MCF 10A (cell line): ENCODE measurements around the gene PKD2. TPM values are rescaled to one million over a fixed set of nuclear protein-coding genes. Genes with fewer than 3 reads are reported as not detected.

Source experiments
- BruUV-seq: library from RNA; stranded (reverse); fragments of 400-500 nt; replicated peaks from 2 replicates; lab custom pipeline; 2021; lab: Mats Ljungman, UMichigan
- CTCF ChIA-PET: fragments of 300-600 bp; sonication (Branson Sonifier 250); formaldehyde crosslinking; extraction: SDS; loops from one replicate; lab custom pipeline; 2021; ENCODE audit warnings: antibody characterized with exemption, inconsistent platforms; lab: Yijun Ruan, JAX
- POLR2A ChIA-PET: fragments of 300-600, 350-650 bp; sonication (Branson Sonifier 250); formaldehyde crosslinking; extraction: SDS; loops from one replicate; lab custom pipeline; 2020; ENCODE audit warnings: antibody characterized with exemption, inconsistent platforms; lab: Yijun Ruan, JAX
- DNase-seq: peaks from one replicate; pipeline ENCODE4 v3.0.0-alpha.2; 2018; ENCODE audit not compliant: unreplicated experiment
- H3K27ac Mint-ChIP-seq: one replicate; pipeline ENCODE4 v1.8.0; 2022; ENCODE audit warnings: mild to moderate bottlenecking, low read depth, mixed read lengths; ENCODE audit not compliant: unreplicated experiment
- H3K27me3 Mint-ChIP-seq: one replicate; pipeline ENCODE4 v1.8.0; 2022; ENCODE audit warnings: mixed read lengths; ENCODE audit not compliant: insufficient read depth, unreplicated experiment
- H3K36me3 Mint-ChIP-seq: one replicate; pipeline ENCODE4 v1.8.0; 2022; ENCODE audit warnings: mild to moderate bottlenecking, moderate library complexity, mixed read lengths; ENCODE audit not compliant: insufficient read depth, unreplicated experiment
- H3K4me1 Mint-ChIP-seq: one replicate; pipeline ENCODE4 v1.8.0; 2022; ENCODE audit warnings: mixed read lengths; ENCODE audit not compliant: insufficient read depth, unreplicated experiment
- H3K4me3 Mint-ChIP-seq: one replicate; pipeline ENCODE4 v1.8.0; 2022; ENCODE audit warnings: mild to moderate bottlenecking, moderate library complexity, mixed read lengths; ENCODE audit not compliant: unreplicated experiment
- H3K9me3 Mint-ChIP-seq: one replicate; pipeline ENCODE4 v1.8.0; 2022; ENCODE audit warnings: mixed read lengths; ENCODE audit not compliant: unreplicated experiment
- intact Hi-C: fragments of 100-400 bp; cut with micrococcal nuclease; formaldehyde crosslinking; loops from 2 replicates; pipeline ENCODE4 v1.14.1; 2022
- total RNA-seq: library from RNA; stranded (reverse); gene quantifications from 2 replicates; pipeline ENCODE4 v1.2.3, GENCODE V29; 2022
- TF ChIP-seq, protein P1 (sequence below): fragments of 200-600 bp; IDR thresholded peaks from one replicate; pipeline ENCODE4 v1.8.0; 2022; ENCODE audit warnings: antibody characterized with exemption, mild to moderate bottlenecking; ENCODE audit not compliant: unreplicated experiment

PKD2 gene
- total RNA-seq, 1 experiment from 2014 or later: 29.5 TPM

DNA sequence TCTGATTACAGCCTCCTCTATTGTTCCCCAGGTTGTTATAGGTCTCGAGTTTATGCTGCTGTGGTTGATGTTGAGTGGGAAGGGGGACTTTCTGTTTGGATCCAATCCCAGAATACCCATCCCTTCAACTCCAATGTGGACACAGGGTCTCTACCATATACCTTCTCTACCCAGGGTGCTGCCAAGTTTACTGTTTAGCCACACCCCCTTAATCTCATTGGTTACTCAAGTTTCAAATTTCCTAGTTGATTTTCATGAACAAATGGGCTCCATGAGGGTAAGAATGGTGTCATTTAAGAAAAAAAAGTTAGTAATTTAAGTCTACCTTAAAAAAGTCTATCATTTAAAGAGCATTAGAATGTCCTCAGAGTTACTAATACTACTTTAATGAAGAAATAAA is 35.6 kb upstream of the PKD2 start:
- H3K36me3 Mint-ChIP-seq: no peaks in the 10 kb centered on the region
- TF ChIP-seq, protein P1, sequence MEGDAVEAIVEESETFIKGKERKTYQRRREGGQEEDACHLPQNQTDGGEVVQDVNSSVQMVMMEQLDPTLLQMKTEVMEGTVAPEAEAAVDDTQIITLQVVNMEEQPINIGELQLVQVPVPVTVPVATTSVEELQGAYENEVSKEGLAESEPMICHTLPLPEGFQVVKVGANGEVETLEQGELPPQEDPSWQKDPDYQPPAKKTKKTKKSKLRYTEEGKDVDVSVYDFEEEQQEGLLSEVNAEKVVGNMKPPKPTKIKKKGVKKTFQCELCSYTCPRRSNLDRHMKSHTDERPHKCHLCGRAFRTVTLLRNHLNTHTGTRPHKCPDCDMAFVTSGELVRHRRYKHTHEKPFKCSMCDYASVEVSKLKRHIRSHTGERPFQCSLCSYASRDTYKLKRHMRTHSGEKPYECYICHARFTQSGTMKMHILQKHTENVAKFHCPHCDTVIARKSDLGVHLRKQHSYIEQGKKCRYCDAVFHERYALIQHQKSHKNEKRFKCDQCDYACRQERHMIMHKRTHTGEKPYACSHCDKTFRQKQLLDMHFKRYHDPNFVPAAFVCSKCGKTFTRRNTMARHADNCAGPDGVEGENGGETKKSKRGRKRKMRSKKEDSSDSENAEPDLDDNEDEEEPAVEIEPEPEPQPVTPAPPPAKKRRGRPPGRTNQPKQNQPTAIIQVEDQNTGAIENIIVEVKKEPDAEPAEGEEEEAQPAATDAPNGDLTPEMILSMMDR: no peak
- intact Hi-C loops: loop anchor here (5.0 kb wide), 3 partner anchors 240 to 430 kb away; no protein-coding TSS in a partner anchor
- H3K9me3 Mint-ChIP-seq: no peaks in the 10 kb centered on the region
- no peak overlapping the region for H3K27ac Mint-ChIP-seq
- no TSS peak for BruUV-seq
- H3K4me3 Mint-ChIP-seq: no peak overlapping the region
- no peak for DNase-seq
- ChIA-PET POLR2A (no interaction called here), CTCF (interaction anchor here (0.6 to 6.3 kb wide), 8 partner anchors 15 to 516 kb away, joined by 3 to 75 read pairs (median 6); no protein-coding TSS in a partner anchor)
- no peaks in the 10 kb centered on the region for H3K27me3 Mint-ChIP-seq
- peaks cover 11% of the 10 kb centered on the region for H3K4me1 Mint-ChIP-seq

DNA sequence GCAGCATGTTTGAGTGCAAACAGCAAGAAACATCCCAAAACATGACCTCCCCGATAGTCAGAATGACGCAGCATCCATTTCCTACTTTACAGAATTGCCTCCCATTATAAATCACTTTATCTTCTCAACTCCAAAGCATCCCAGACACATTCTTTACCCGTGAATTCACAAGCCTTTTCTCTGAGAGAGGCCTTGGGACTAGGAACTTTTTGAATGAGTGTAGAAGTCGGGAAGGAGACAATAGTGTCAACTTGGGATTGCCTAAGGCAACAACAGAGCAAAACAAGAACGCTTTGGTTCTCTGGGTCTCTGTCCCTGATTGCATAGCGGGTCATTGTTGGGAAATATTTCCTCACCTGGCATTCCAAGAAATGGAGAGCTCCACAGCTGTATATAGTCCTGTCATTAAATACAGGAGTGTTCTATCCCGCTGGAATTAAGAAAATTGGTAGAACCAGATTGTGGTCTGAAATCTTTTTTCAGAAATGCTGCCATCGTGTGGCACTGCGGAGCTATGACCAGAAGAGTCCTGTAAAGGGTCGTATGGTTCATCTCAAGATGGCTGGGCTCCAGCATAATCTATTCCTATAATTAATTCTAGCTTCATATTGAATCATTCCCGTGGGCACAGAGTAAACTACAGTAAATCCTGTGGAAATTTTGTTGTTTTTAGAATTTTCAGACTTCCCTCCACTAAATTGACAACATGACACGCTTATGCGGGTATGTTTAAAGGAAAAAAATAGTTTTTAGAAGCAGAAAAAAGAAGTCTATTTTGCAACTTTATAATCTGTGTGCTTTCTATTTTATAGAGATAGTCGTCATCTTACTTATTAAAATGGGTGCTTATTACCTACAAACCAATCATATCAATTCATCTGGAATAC is 33.9 kb upstream of the PKD2 start:
- ChIA-PET POLR2A (interaction anchor here (0.8 to 3.8 kb wide), 4 partner anchors 11 to 124 kb away, joined by 3 to 16 read pairs (median 8); no protein-coding TSS in a partner anchor), CTCF (interaction anchor here (0.6 to 6.3 kb wide), 33 partner anchors 10 to 927 kb away, joined by 3 to 75 read pairs (median 5); no protein-coding TSS in a partner anchor)
- intact Hi-C loops: loop anchor here (1.0 to 5.0 kb wide), 4 partner anchors 120 to 431 kb away; no protein-coding TSS in a partner anchor
- H3K36me3 Mint-ChIP-seq: no peaks in the 10 kb centered on the region
- no peaks in the 10 kb centered on the region for H3K9me3 Mint-ChIP-seq
- TF ChIP-seq, protein P1: peak; percentile 84
- H3K4me1 Mint-ChIP-seq: peaks cover 11% of the 10 kb centered on the region
- peak; percentile 70 for DNase-seq
- no peaks in the 10 kb centered on the region for H3K27me3 Mint-ChIP-seq
- BruUV-seq: no TSS peak
- H3K27ac Mint-ChIP-seq: no peak overlapping the region
- peak overlapping the region; percentile 19 for H3K4me3 Mint-ChIP-seq

DNA sequence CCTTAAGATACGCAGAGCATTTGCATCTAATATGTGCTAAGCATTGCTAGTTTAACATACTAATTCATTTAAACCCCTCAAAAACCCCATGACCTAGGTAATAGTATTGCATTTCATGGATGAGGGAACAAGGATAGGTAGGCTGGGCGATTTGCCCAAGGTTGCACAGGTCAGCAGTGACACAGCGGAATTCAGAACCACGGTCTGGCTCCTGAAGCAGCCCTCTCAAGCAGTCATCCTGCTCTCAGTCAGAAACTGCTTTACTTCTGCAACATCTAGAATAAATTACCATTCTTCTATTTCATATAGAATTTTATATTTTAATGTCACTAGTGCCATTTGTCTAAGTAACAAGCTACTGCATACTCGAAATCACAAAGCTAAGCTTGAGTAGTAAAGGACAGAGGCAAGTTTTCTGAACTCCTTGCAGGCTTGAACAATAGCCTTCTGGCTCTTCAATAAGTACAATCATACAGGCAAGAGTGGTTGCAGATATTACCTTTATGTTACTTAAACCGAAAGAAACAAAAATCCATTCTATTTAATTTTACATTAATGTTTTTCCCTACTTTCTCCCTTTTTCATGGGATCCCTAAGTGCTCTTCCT is 32.5 kb upstream of the PKD2 start:
- peak; percentile 41 for DNase-seq
- Mint-ChIP-seq H3K27me3 (no peaks in the 10 kb centered on the region), H3K27ac (no peak overlapping the region), H3K4me3 (no peak overlapping the region), H3K9me3 (no peaks in the 10 kb centered on the region), H3K36me3 (no peaks in the 10 kb centered on the region), H3K4me1 (peaks cover 11% of the 10 kb centered on the region)
- intact Hi-C loops: loop anchor here (5.0 kb wide), 3 partner anchors 237 to 433 kb away; no protein-coding TSS in a partner anchor
- POLR2A ChIA-PET: interaction anchor here (2.6 to 3.8 kb wide), 2 partner anchors 11 to 125 kb away, joined by 11 to 16 read pairs; no protein-coding TSS in a partner anchor
- TF ChIP-seq, protein P1: no peak
- no TSS peak for BruUV-seq
- CTCF ChIA-PET: interaction anchor here (0.6 to 6.3 kb wide), 14 partner anchors 9 to 295 kb away, joined by 3 to 75 read pairs (median 6); no protein-coding TSS in a partner anchor
